Fibroblast of pulmonary artery (primary cell): ENCODE measurements around the gene SLC25A33.

Source experiments
- DNase-seq: peaks from one replicate; pipeline ENCODE4 v3.0.0-alpha.2; 2010; ENCODE audit warnings: low read depth
- H3K4me3 ChIP-seq: replicated peaks from 2 replicates; pipeline ENCODE4 v1.5.1; 2011; ENCODE audit warnings: low read depth, mild to moderate bottlenecking, control low read depth, low read length, moderate library complexity
- CTCF ChIP-seq: IDR thresholded peaks from 2 replicates; pipeline ENCODE4 v1.5.1; 2011; ENCODE audit warnings: mild to moderate bottlenecking, control low read depth, low read length, inconsistent platforms; ENCODE audit errors: missing control alignments

SLC25A33 gene

GRCh38 chr1:9593147-9593491 lies 53.9 kb downstream of the SLC25A33 start:
- H3K4me3 ChIP-seq, result no peak overlapping the region
- no peak for DNase-seq
- TF ChIP-seq CTCF, result no peak

- no peak overlapping the region for H3K4me3 ChIP-seq
- peak; percentile 74 for DNase-seq
- no peak for TF ChIP-seq CTCF
Observed at GRCh38 chr1:9593492-9594465, 54.5 kb downstream of the SLC25A33 start.

- no peak for TF ChIP-seq CTCF
- H3K4me3 ChIP-seq, result no peak overlapping the region
- no peak for DNase-seq
Observed at GRCh38 chr1:9594471-9595155, 55.3 kb downstream of the SLC25A33 start.

- H3K4me3 ChIP-seq, result no peak overlapping the region
- no peak for TF ChIP-seq CTCF
- DNase-seq, result no peak
Observed at GRCh38 chr1:9595156-9595967, 56.1 kb downstream of the SLC25A33 start.

- H3K4me3 ChIP-seq, result no peak overlapping the region
- no peak for DNase-seq
- TF ChIP-seq CTCF, result no peak
Observed at GRCh38 chr1:9595968-9596340, 56.7 kb downstream of the SLC25A33 start.

- no peak overlapping the region for H3K4me3 ChIP-seq
- DNase-seq, result peak; percentile 49
- no peak for TF ChIP-seq CTCF
Observed at GRCh38 chr1:9596415-9597123, 57.3 kb downstream of the SLC25A33 start.
